CD14-positive monocyte (primary cell): Measurements from ENCODE around the gene EEF1G. TPM values are rescaled to one million over a fixed set of nuclear protein-coding genes. Genes with fewer than 3 reads are reported as not detected.

Source experiments
- DNase-seq, 3 donors: peaks; one replicate each; pipeline ENCODE4 v3.0.0-alpha.2; 2011 to 2022
- H2AFZ ChIP-seq: 2 replicates; pipeline ENCODE4 v1.6.0; 2012; ENCODE audit warnings: mild to moderate bottlenecking, low read depth, low read length, inconsistent platforms; ENCODE audit not compliant: insufficient read depth, poor library complexity, severe bottlenecking
- H3K27ac ChIP-seq, 2 donors: 1 replicate in 1 of 2; 2 replicates in 1 of 2; pipeline ENCODE4 v1.5.1; 2012 to 2013; ENCODE audit warnings: low read length in 2 of 2, control low read depth in 1 of 2, inconsistent platforms in 1 of 2, low read depth in 1 of 2, mild to moderate bottlenecking in 1 of 2
- H3K27me3 ChIP-seq, 2 donors: one replicate each; pipeline versions ENCODE4 v1.6.0 to v1.6.1; 2011 to 2013; ENCODE audit warnings: low read length in 2 of 2; ENCODE audit not compliant: control insufficient read depth in 2 of 2, insufficient read depth in 2 of 2
- H3K36me3 ChIP-seq, 2 donors: replicated peaks in 1 of 2; 1 replicate in 1 of 2; 2 replicates in 1 of 2; pipeline versions ENCODE4 v1.5.1 to v1.6.1; 2012 to 2013; ENCODE audit warnings: low read length in 2 of 2, control low read depth in 1 of 2, inconsistent platforms in 1 of 2, mild to moderate bottlenecking in 1 of 2; ENCODE audit not compliant: insufficient read depth in 2 of 2, control insufficient read depth in 1 of 2
- H3K4me1 ChIP-seq, 2 donors: 1 replicate in 1 of 2; 2 replicates in 1 of 2; pipeline versions ENCODE4 v1.5.1 to v1.6.1; 2012 to 2013; ENCODE audit warnings: low read length in 2 of 2, control low read depth in 1 of 2, inconsistent platforms in 1 of 2, mild to moderate bottlenecking in 1 of 2, moderate library complexity in 1 of 2; ENCODE audit not compliant: insufficient read depth in 2 of 2, control insufficient read depth in 1 of 2
- H3K4me2 ChIP-seq: replicated peaks from 2 replicates; pipeline ENCODE3; 2012; ENCODE audit warnings: low read length, moderate library complexity, mild to moderate bottlenecking; ENCODE audit not compliant: poor library complexity, severe bottlenecking; ENCODE audit errors: extremely low read depth
- H3K4me3 ChIP-seq, 3 experiments: fragments of 200-600 bp in 1 of 3; sonication (generic) in 1 of 3; replicated peaks in 1 of 3; 1 replicate in 2 of 3; 2 replicates in 1 of 3; pipeline ENCODE4 v1.5.1; 2011 to 2013; ENCODE audit warnings: low read length in 3 of 3, mild to moderate bottlenecking in 3 of 3, control low read depth in 2 of 3, low read depth in 2 of 3, inconsistent platforms in 1 of 3, moderate library complexity in 1 of 3
- H3K79me2 ChIP-seq: 2 replicates; pipeline ENCODE4 v1.6.0; 2012; ENCODE audit warnings: mild to moderate bottlenecking, control low read depth, inconsistent platforms, low read length, moderate library complexity; ENCODE audit not compliant: insufficient read depth
- H3K9ac ChIP-seq: 2 replicates; pipeline ENCODE4 v1.6.0; 2017; ENCODE audit warnings: low read length, mild to moderate bottlenecking; ENCODE audit not compliant: insufficient read depth, poor library complexity, severe bottlenecking
- H3K9me3 ChIP-seq, 2 donors: replicated peaks in 1 of 2; 1 replicate in 1 of 2; 2 replicates in 1 of 2; pipeline versions ENCODE4 v1.5.1 to v1.6.1; 2012 to 2013; ENCODE audit warnings: low read length in 2 of 2, control low read depth in 1 of 2; ENCODE audit not compliant: control insufficient read depth in 1 of 2, insufficient read depth in 1 of 2
- H4K20me1 ChIP-seq: 2 replicates; pipeline ENCODE4 v1.6.0; 2012; ENCODE audit warnings: mild to moderate bottlenecking, low read length, control low read depth, moderate library complexity; ENCODE audit not compliant: insufficient read depth
- H3K27ac Mint-ChIP-seq, 7 donors: one replicate each; pipeline ENCODE4 v1.8.0; 2020; ENCODE audit warnings: mild to moderate bottlenecking in 7 of 7, mixed read lengths in 7 of 7, moderate library complexity in 6 of 7, inconsistent platforms in 2 of 7
- H3K27me3 Mint-ChIP-seq, 3 donors: one replicate each; pipeline ENCODE4 v1.8.0; 2021 to 2022; ENCODE audit warnings: low read depth in 3 of 3, mild to moderate bottlenecking in 3 of 3, mixed read lengths in 3 of 3, moderate library complexity in 3 of 3, inconsistent platforms in 1 of 3
- H3K36me3 Mint-ChIP-seq, 2 donors: one replicate each; pipeline ENCODE4 v1.8.0; 2020; ENCODE audit warnings: mixed read lengths in 2 of 2, inconsistent platforms in 1 of 2, mild to moderate bottlenecking in 1 of 2
- H3K4me1 Mint-ChIP-seq: one replicate; pipeline ENCODE4 v1.8.0; 2020; ENCODE audit warnings: mild to moderate bottlenecking, mixed read lengths
- H3K4me3 Mint-ChIP-seq, 2 donors: one replicate each; pipeline ENCODE4 v1.8.0; 2020; ENCODE audit warnings: mild to moderate bottlenecking in 2 of 2, mixed read lengths in 2 of 2, moderate library complexity in 1 of 2
- H3K9me3 Mint-ChIP-seq, 7 donors: one replicate each; pipeline ENCODE4 v1.8.0; 2020 to 2022; ENCODE audit warnings: mixed read lengths in 7 of 7, mild to moderate bottlenecking in 6 of 7, moderate library complexity in 6 of 7, inconsistent platforms in 2 of 7
- WGBS: methylation state at CpG from one replicate; pipeline ENCODE4 v1.1.5; 2013; ENCODE audit warnings: missing lambda C conversion rate; ENCODE audit not compliant: insufficient coverage; 5-methylcytosine and 5-hydroxymethylcytosine counted together
- intact Hi-C, 2 donors: fragments of 100-400 bp; cut with micrococcal nuclease; formaldehyde crosslinking; loops; one replicate each; pipeline versions ENCODE4 v1.15.0 to v1.15.1; 2023
- polyA plus RNA-seq, 3 donors: library from polyadenylated mRNA; depleted of rRNA in 1 of 3; unstranded in 2 of 3; stranded (reverse) in 1 of 3; fragments of 300-500 nt in 2 of 3; fragments of >200 nt in 1 of 3; fragmentation: Illumina TruSeq in 2 of 3; gene quantifications; 1 replicate in 2 of 3; 2 replicates in 1 of 3; pipeline ENCODE4 v1.2.3, GENCODE V29; 2012 to 2021
- TF ChIP-seq, protein P1 (sequence below): fragments of 200-600 bp; IDR thresholded peaks from one replicate; pipeline ENCODE4 v1.8.0; 2022; ENCODE audit warnings: antibody characterized with exemption, mild to moderate bottlenecking

EEF1G gene
- polyA plus RNA-seq, 3 donors: 490 to 603 (median 491) TPM

DNA sequence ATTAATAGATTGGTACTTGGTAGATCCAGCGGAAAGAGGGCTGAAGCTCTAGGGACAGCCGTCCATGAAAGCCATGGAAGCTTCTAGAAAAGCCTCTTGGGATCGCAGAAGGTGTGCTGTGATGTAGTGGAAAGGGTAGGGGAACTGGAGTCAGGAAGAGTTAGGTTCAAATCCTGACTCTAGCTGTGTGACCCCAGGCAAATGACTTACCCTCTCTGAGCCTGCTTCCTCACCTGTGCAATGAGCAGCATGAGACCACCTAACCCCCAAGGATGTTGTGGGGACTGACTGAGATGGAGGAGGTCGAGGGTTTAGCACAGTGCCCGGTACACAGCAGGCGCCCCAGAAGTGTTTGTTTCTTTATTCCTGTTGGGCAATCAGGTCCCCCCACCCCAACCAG lies 36.7 kb upstream of the EEF1G start:
- Histone ChIP-seq H3K4me1 (peaks cover 33 to 41% of the 10 kb centered on the region in 2 donors), H3K27me3 (no peaks in the 10 kb centered on the region), H2AFZ (no peak overlapping the region), H3K9ac (no peak overlapping the region), H3K36me3 (peaks cover 24 to 47% of the 10 kb centered on the region in 2 donors), H3K27ac (no peak overlapping the region), H3K79me2 (peaks cover 16% of the 10 kb centered on the region), H4K20me1 (no peaks in the 10 kb centered on the region), H3K4me2 (peak overlapping the region; percentile 91), H3K4me3 (no peak overlapping the region), H3K9me3 (no peaks in the 10 kb centered on the region)
- Mint-ChIP-seq H3K9me3 (peaks cover 0 to 2% (median 0%) of the 10 kb centered on the region in 7 donors), H3K4me1 (peaks cover 41% of the 10 kb centered on the region), H3K4me3 (peak overlapping the region in 1 of 2 donors; percentile 51), H3K27me3 (peaks cover 0 to 2% (median 0%) of the 10 kb centered on the region in 3 donors), H3K27ac (peak overlapping the region in 2 of 7 donors; percentile 67 to 68), H3K36me3 (peaks cover 49 to 55% of the 10 kb centered on the region in 2 donors)
- no peak for DNase-seq
- TF ChIP-seq, protein P1, sequence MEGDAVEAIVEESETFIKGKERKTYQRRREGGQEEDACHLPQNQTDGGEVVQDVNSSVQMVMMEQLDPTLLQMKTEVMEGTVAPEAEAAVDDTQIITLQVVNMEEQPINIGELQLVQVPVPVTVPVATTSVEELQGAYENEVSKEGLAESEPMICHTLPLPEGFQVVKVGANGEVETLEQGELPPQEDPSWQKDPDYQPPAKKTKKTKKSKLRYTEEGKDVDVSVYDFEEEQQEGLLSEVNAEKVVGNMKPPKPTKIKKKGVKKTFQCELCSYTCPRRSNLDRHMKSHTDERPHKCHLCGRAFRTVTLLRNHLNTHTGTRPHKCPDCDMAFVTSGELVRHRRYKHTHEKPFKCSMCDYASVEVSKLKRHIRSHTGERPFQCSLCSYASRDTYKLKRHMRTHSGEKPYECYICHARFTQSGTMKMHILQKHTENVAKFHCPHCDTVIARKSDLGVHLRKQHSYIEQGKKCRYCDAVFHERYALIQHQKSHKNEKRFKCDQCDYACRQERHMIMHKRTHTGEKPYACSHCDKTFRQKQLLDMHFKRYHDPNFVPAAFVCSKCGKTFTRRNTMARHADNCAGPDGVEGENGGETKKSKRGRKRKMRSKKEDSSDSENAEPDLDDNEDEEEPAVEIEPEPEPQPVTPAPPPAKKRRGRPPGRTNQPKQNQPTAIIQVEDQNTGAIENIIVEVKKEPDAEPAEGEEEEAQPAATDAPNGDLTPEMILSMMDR: no peak
- 84% methylated on average over 2 of the region's 6 CpGs for whole genome bisulfite sequencing
- intact Hi-C loops: loop anchor here in 1 of 2 donors (10.0 kb wide), 1 partner anchor 244 kb away; no protein-coding TSS in a partner anchor

DNA sequence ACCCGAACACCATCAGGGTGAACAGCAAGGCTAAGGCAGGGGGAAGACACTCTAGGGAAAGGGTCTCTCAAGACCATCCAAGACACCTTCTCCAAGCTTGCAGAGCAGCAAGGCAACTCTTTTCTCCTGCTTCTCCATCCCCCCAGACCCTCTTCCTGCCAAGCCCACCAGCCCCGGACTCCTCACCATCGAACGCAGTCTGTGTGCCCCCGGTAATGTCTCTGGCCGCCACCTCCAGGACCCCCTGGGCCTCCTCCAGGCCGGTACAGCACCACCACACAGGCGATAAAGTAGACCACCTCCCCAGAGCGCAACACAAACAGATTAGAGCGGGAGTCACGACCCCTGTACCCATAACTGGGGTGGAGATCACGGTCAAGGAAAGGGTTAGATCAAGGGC lies 35.1 kb upstream of the EEF1G start:
- Mint-ChIP-seq H3K4me3 (no peak overlapping the region), H3K27me3 (peaks cover 0 to 2% (median 0%) of the 10 kb centered on the region in 3 donors), H3K27ac (peak overlapping the region in 4 of 7 donors; percentile 46 to 97 (median 82)), H3K4me1 (peaks cover 38% of the 10 kb centered on the region), H3K9me3 (peaks cover 0 to 2% (median 0%) of the 10 kb centered on the region in 7 donors), H3K36me3 (peaks cover 55 to 64% of the 10 kb centered on the region in 2 donors)
- no peak overlapping the region for H3K4me3 ChIP-seq
- no peak for DNase-seq
- intact Hi-C loops: no loop called here
- no peak overlapping the region for H2AFZ ChIP-seq
- H3K4me1 ChIP-seq: peaks cover 33 to 41% of the 10 kb centered on the region in 2 donors
- H3K79me2 ChIP-seq: peaks cover 16% of the 10 kb centered on the region
- TF ChIP-seq, protein P1: no peak
- no peak overlapping the region for H3K27ac ChIP-seq
- H3K36me3 ChIP-seq: peaks cover 30 to 60% of the 10 kb centered on the region in 2 donors
- H4K20me1 ChIP-seq: no peaks in the 10 kb centered on the region
- H3K9me3 ChIP-seq: no peaks in the 10 kb centered on the region
- H3K27me3 ChIP-seq: no peaks in the 10 kb centered on the region
- no peak overlapping the region for H3K4me2 ChIP-seq
- 94% methylated on average over 4 of the region's 12 CpGs for WGBS
- H3K9ac ChIP-seq: no peak overlapping the region
